ENCODE measurements around the gene HAND2. TPM values are rescaled to one million over a fixed set of nuclear protein-coding genes. Genes with fewer than 3 reads are reported as not detected.

Gene HAND2
- total RNA-seq, 1 donor from 2014 or later: 40.3 TPM

GRCh38 chr4:173560896-173561295 lies 30.9 kb upstream of the HAND2 start:
- Mint-ChIP-seq H3K4me3 (no peak overlapping the region), H3K27me3 (no peaks in the 10 kb centered on the region), H3K4me1 (ENCODE audit: unreplicated experiment) (no peaks in the 10 kb centered on the region), H3K27ac (no peak overlapping the region), H3K9me3 (no peaks in the 10 kb centered on the region), H3K36me3 (no peaks in the 10 kb centered on the region)
- no peak for TF ChIP-seq CTCF (conservative IDR thresholded peaks at IDR 0.05)
- no peak for DNase-seq (ENCODE audit: extremely low spot score, unreplicated experiment)

DNA sequence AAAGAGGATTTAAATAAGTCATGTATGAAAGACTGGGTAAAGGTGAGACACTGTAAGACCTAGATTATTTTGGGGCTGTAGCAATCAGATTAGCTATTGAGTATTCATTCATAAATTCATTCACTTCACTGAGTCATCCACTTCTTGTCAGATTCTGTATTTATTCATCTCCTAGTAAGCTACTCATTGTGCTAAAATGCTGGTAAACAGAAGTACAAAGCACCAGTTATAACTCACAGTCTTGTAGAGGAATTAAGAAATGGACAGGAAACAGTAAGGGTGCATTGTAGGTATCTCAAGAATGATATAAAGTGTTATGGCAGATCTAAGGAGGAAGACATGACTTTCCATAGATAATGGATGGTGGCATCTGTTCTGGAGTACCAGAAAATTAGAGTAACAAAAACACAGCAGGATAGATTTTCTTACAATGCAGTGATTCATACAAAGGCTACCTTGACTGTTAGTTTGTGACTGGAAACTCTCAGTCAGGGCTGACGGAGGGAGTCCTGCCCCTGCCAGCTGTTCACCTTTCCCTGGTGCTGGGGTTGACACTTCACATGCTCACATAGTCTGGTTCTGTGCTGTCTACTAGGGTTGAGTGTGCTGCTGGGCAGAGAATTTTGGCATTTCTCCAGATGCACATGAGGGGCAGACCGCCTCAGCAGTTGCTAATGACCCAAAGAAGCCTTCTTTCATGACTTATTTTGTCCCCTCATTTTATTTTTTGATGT lies 26.5 kb upstream of the HAND2 start:
- Mint-ChIP-seq H3K4me3 (no peak overlapping the region), H3K9me3 (no peaks in the 10 kb centered on the region), H3K4me1 (ENCODE audit: unreplicated experiment) (no peaks in the 10 kb centered on the region), H3K36me3 (no peaks in the 10 kb centered on the region), H3K27me3 (peaks cover under 1% of the 10 kb centered on the region), H3K27ac (no peak overlapping the region)
- TF ChIP-seq CTCF (conservative IDR thresholded peaks at IDR 0.05): no peak
- no peak for DNase-seq (ENCODE audit: extremely low spot score, unreplicated experiment)

GRCh38 chr4:173547889-173548288 lies 17.9 kb upstream of the HAND2 start:
- Mint-ChIP-seq H3K36me3 (no peaks in the 10 kb centered on the region), H3K4me1 (ENCODE audit: unreplicated experiment) (peaks cover 9% of the 10 kb centered on the region), H3K27me3 (peaks cover 48% of the 10 kb centered on the region), H3K4me3 (no peak overlapping the region), H3K9me3 (peaks cover 5% of the 10 kb centered on the region), H3K27ac (no peak overlapping the region)
- no peak for DNase-seq (ENCODE audit: extremely low spot score, unreplicated experiment)
- TF ChIP-seq CTCF (conservative IDR thresholded peaks at IDR 0.05): no peak

DNA sequence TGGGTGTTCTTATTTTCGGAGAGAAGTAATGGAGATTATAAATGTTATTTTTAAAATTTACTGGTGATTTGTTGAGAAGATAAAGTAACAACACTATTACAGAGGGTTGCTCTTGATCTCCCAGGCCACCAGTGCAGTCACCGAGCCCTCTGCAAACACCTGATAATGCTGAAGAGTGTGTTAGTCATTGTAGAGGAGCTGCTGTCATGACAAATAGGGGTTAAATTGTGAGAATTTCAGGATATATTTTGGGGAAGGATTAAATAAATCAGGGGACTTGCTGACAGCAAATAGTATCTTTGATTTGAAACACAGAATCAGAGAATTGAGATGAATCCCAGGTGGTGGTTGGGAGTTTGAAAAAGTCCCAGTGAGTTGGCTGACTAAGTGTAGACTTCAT lies 16.7 kb upstream of the HAND2 start:
- no peak for TF ChIP-seq CTCF (conservative IDR thresholded peaks at IDR 0.05)
- peaks cover 55% of the 10 kb centered on the region for H3K27me3 Mint-ChIP-seq

GRCh38 chr4:173545440-173545839 lies 15.4 kb upstream of the HAND2 start:
- Mint-ChIP-seq H3K27me3 (peaks cover 63% of the 10 kb centered on the region), H3K4me1 (ENCODE audit: unreplicated experiment) (peaks cover 9% of the 10 kb centered on the region), H3K9me3 (no peaks in the 10 kb centered on the region), H3K27ac (no peak overlapping the region), H3K36me3 (no peaks in the 10 kb centered on the region), H3K4me3 (no peak overlapping the region)
- no peak for TF ChIP-seq CTCF (conservative IDR thresholded peaks at IDR 0.05)
- no peak for DNase-seq (ENCODE audit: extremely low spot score, unreplicated experiment)

More for the DNA sequence above, 16.7 kb upstream of the HAND2 start:
- no peak overlapping the region for H3K27ac Mint-ChIP-seq
- H3K4me3 Mint-ChIP-seq: no peak overlapping the region
- H3K4me1 Mint-ChIP-seq (ENCODE audit: unreplicated experiment): peaks cover 9% of the 10 kb centered on the region
- no peaks in the 10 kb centered on the region for H3K36me3 Mint-ChIP-seq
- H3K9me3 Mint-ChIP-seq: peaks cover 5% of the 10 kb centered on the region
- DNase-seq (ENCODE audit: extremely low spot score, unreplicated experiment): no peak

Measured in type B pancreatic cell (in vitro differentiated cells).